UCSD-AML1 (cell line): ENCODE data around the gene DLG5.
"Not testable (repeated sequence)": the region's sequence is repeated elsewhere in the genome, so short reads cannot be mapped to it uniquely, and the experiment has no call there.

Source experiments
- DNase-seq: peaks from one replicate; lab custom pipeline; 2025; ENCODE audit not compliant: unreplicated experiment; lab: John Stamatoyannopoulos, UW

The DLG5 gene

DNA sequence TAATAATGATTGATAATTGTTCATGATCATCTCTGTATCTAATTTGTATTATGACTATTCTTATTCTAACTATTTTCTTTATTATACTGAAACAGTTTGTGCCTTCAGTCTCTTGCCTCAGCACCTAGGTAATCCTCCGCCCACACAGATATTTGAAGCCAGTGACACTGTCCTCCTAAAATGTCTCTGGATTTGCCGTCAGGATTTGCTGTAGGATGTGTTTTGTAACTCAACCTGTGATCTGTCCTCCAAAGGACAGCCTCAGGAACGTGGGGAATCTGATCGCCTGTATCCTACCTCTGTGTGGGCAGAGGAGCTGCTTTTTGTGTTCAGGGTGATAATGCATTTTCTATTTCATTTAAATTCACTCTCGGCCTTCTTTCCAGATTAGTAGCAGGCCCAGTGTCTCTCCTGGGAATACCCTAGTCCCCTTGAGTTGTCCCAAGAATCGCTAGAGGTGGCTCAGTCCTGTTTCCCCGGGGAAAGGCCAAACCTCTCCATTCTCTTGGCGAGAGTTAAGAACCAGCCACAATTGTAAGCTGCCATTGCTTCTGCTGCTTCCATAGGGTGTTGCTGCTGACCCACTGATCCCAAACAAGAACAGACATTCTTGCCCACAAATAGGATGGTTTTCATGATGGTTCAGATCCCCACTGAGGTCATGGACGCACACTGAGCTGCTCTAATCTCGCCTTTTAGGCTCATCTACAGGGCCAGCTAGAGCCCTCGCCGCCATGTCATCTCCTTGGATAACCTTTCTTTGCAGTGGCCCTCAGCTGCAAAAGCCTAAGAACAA is 152.7 kb downstream of the DLG5 start:
- no peak for DNase-seq

DNA sequence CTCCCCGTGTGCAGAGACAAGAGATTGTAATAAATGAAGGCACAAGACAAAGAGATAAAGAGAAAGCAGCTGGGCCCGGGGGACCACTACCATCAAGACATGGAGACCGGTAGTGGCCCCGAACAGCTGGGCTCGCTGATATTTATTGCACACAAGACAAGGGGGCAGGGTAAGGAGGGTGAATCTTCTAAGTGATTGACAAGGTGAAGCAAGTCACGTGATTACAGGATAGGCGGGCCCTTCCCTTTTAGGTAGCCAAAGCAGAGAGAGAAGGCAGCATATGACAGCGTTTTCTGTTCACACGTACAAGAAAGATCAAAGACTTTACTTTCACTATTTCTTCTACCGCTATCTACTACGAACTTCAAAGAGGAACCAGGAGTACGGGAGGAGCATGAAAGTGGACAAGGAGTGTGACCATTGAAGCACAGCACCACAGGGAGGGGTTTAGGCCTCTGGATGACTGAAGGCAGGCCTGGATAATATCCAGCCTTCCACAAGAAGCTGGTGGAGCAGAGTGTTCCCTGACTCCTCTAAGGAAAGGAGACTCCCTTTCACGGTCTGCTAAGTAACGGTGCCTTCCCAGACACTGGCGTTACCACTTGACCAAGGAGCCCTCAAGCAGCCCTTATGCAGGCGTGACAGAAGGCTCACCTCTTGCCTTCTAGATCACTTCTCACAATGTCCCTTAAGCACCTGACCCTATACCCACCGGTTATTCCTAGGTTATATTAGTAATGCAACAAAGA is 153.5 kb downstream of the DLG5 start:
- not testable (repeated sequence) for DNase-seq

DNA sequence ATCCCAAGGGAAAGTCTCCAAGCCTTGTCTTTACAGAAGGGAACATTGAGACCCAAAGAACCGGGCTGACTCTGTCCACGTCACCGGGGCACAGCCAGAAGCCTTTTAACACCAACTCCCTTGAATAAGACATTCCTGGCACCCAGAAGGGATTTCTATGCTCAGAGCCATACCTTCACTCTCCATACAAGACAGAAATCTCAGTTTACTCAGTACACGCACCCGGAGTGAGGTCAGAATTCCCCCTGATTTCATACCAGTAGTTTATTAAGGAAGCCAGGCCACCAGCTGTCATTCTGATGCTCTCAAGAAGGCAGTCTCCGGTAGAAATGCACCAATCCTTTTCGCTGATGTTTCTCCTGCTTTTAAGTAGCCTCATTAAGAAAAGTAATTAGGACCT is 154.7 kb downstream of the DLG5 start:
- DNase-seq: no peak

DNA sequence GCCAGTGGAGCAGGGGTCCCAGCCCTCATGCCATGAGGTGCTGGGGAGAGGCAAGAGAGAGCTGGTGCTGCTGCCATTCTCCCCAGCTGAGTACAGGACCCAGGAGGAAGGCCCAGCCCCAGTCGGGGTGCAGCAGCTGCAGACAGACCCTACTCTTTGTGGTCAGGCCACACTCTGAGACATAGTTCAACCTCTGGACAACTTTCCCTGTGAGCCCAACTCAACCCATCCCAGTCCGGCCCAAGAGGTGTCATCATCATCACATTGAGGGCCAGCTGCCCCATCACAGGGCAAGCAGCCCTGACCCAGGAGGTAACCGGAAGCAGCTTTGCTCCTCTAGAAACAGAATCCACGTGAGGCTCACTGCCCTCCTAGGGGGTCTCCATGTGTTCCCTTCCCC is 155.1 kb downstream of the DLG5 start:
- DNase-seq: no peak

DNA sequence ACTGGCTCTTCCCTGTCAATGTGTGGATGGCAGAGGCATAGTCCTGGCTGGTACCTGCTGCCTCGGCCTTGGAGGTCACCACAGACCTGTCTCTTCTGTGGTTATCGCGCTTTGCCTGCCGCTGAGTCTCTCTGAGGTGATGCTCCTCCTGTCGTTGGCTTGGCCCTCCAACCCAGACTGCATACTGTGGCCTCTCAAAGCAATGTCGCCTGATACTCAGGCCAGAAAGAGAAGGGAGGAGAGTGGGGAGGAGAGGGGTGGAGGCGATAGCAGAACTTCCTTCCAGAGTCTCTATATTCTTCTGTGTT is 155.7 kb downstream of the DLG5 start:
- DNase-seq: no peak

DNA sequence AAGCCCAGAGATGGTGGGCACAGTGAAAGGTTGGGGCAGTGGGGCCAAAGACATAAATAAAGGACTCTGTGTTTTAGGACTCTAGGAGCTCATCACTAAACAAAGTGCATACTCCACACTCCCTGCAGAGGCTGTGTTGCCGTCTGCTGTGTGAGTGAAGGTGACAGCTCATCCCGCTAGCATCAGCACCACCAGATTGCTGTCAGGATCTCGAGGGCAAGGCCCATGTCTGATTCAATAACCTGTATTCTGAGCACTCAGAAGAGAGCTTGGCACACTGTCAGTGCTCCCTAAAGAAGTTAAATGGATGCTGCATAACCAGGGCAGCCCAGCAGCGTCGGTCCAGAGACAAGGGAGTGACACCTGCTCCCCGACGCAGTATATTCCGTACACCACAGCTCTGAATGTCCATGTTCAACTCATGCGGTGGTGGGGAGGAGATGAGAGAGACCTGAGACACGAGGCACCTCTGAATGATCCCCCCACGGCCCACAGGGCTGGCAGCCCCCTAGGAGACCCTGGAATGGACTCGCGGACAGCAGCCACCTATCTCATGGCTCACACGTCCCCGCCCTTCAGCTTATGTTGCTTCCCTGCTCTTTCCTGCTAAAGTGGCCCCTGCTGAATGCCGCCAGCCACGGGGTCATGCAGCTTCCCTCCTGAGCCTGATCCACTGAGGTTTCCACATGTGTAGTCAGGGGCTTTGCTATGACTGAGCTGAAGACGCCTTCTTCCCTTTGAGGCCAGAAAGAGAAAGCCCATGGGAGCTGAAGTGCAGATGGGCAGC is 156.3 kb downstream of the DLG5 start:
- no peak for DNase-seq

DNA sequence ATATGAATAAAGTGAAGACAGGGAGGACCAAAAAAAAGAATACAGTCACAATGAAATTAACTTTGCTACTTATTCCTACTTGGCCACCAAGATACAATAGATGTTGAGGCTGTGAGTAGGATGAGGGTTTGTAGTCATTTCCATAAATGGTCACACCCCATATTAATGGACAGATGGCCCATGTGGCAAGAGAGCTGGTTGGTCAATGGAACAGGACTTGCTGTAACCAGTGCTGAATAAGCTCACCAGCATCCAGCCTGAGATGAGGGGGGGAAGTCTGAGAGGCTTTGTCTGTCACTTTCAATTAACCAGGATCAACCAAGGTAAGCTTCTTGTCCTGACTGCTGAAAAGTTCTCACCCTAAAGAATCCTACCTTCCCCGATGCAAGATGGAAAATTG is 158.5 kb downstream of the DLG5 start:
- DNase-seq: no peak

DNA sequence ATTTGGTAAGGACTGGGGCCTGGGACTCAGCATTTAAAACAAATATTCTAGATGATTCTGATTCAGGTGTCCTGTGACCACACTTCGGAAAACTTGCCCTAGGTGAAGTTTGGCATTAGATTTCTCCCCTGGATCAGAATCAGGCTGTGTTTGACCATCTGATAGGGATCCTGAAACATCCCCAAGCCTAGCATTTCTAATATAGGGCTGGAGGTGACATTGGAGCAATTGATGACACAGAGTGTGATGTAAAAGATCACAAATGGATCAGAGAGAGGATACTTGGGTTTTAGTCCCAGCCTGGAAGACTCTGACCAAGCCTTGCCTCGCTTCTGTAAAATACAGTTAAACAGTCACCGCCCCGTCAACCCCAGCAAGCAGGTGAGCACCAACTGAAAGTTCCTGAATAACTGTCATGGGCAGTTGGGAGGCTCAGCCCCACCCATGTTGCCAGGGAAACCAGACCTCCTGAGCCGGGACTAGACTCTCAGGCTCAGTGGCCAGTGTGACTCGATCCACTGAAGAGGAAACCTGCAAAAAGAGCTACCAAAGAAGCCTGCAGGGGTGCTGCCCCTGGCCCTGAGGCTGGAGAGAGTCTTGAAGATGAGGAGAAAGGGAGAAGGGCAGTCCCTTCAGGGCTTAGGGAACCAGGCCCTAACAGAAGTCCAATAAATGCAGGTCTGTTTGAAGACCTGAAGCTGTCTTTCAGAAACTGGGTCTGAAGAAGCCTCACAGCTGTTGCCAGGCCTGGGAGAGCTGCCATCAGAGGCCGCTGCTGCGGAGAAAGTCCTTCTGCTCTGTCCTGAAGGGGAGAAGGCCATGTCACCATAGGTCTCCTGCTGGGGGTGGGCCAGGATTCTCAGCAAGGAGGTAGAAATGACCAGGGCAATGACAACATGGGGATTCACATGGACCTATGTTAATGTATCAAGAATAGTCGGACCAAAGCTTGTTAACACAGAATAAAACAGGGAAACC is 162.8 kb downstream of the DLG5 start:
- DNase-seq: no peak

DNA sequence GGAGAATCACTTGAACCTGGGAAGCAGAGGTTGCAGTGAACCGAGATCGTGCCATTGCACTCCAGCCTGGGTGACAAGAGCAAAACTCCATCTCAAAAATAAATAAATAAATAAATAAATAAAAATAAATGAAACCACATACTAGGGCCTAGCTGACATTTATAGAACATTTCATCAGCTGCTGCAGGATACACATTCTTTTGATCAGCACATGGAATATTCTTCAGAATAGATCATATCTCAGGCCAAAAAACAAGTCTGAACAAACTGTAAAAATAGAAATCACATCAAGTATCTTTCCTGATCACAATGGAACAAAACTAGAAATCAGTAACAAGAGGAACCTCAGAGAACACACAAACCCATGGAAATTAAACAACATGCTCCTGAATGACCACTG is 168.1 kb downstream of the DLG5 start:
- not testable (repeated sequence) for DNase-seq

DNA sequence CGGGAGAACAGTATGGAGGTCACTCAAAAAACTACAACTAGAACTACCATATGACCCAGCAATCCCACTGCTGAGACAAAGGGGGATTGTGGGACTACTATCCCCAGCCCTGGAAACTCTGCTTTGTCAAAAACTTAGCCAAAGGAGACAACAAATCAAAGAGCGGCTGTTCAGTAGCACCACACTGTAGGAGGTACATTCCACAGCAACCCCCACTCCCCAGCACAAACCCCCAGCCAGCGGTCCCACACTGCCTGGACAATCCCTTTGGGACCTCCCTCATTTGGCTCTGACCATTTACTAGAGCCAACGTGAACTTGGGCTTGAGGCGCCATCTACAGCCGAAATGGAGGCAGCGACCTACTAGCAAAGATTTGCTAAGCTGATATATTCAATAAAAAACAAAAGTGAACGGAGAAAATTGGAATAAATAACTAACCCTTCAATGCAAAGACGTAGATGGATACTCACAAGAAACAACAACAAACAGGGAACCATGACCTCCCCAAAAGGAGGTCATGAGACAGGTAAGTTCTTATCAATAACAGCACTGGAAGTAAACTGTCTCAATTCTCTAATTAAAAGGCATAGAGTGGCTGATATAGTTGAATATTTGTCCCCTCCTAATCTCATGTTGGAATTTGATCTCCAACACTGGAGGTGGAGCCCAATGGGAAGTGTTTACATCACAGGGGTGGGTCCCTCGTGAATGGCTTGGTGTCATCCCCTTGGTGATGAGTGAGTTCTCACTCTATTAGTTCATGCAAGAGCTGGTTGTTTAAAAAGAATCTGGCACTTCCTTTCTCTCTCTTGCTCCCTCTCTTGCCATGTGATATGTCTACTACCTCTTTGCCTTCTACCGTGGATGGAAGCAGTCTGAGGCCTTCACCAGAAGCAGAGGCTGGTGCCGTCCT is 170.0 kb downstream of the DLG5 start:
- peak; percentile 37 for DNase-seq

DNA sequence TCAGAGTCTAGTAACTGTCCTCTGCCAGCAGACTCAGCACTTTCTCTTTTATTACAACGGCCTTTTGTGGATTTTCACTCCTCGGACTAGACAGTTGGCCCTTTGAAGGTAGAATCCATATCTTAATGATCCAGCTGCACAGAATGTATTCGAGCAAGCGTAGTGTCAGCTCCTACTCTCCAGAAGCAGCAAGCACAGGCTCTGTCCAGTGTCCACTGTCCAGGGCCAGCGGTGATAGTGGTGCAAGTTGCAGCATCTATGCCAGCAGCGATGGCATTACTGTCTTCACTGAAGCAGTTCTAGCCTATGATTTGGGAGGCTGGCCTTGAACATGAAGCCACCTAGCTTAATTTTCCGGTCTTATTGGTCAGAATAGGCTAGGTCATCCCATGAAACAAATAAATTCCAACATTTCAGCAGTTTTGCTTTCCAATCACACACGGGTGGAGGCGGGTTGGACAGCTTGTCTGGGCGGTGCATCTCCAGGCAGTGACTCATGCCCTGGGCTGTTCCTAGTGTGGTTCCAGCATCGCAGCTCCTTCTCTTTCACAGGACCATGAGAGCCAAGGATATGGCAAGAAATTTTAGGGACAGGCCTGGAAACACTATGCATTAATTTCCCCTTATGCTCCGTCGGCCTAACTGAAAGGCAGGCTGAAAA is 180.4 kb downstream of the DLG5 start:
- no peak for DNase-seq

DNA sequence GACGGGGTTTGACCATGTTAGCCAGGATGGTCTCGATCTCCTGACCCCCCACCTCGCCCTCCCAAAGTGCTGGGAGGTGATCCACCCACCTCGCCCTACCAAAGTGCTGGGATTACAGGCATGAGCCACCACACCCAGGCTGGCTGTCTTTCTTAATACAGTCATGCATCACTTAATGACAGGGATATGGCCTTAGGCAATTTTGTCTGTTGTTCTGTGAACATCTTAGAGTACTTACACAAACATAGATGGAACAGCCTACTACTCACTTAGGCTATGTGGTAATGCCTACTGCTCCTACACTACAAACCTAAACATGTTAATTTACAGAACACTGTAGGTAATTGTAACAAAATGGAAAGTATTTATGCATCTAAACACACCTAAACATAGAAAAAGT is 182.3 kb downstream of the DLG5 start:
- DNase-seq: no peak

DNA sequence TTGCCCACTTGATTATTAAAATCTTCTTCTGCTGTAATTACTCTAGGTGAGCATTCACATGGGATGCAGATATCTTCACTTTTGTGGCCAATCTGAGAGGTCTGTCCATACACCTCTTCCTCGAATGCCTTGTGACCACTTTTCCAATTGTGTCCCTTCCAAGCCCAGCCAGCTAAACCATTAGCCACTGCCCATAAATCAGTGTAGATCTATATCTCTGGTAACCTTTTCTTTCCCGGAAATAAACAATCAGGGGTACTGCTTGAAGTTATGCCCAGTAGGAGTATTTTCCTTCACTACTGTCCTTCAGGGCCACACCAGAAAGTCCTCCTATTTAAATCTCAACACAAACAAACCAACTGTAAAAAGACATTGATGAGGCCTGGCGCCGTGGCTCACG is 184.4 kb downstream of the DLG5 start:
- no peak for DNase-seq

DNA sequence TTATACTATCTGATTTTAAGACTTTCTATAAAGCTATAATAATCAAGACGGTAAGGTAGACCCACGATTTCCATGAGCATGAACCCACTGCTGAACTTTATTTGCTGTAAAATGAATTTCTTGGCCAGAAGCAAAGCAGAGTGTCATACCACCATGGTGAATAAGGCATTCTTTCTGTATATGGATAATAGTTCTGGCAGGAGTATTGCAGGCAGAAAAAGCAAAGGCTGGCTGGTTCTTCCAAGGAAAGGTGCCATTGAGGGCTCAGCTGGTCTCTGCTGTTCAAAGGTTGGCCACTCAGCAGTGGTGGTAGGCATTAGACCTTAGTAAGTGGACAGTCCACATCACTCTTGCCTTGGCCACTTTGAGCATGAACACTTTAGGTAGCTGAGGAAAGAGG is 184.8 kb downstream of the DLG5 start:
- DNase-seq: no peak
